HG03575 (cell line): Measurements from ENCODE around the gene TMEM41A.

Experiments used
- ATAC-seq: cut with Tn5 transposase; IDR thresholded peaks from one replicate; pipeline ENCODE4 v1.9.1; 2021; ENCODE audit not compliant: unreplicated experiment, insufficient number of reproducible peaks, low FRiP score; ENCODE audit errors: extremely low read depth

The TMEM41A gene

DNA sequence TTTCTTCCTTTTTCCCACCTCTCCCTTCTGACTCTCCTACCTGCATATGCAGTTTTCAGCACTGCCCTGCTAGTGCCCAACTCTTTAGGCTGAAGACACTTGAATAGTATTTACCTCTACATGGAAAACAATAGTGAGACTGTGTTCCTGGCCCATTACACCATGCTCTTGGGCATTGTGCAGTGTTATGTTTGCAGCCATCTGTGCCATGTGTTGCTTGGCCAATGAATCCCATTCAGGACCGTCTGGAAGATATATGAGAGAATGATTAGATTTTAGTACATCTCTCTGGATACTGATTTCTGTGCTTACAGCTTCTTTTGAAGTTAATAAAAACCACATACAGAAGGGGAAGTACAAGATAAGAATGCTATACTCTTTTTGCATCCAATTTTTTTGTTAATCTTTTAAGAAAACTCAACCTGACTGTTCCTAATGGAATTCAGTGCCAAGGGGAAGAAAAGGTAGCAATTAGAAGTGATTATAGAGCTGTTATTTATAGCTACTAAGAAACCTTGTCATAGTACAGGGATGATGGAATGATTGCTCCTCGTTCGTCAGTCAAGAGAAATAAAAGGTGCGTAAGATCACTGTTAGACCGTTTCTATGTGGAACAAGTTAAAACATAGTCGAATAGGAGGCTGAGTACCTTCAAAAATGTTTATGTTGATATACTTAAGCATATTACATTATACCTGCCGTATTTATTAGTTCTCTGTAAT is 58.9 kb downstream of the TMEM41A start:
- no peak for ATAC-seq
